Vagina (tissue), 2 donors: Measurements from ENCODE around the gene PIP5KL1. TPM values are rescaled to one million over a fixed set of nuclear protein-coding genes. Genes with fewer than 3 reads are reported as not detected.

Source experiments
- DNase-seq, 2 donors: peaks; one replicate each; pipeline ENCODE4 v3.0.0-alpha.2; 2017; ENCODE audit errors: extremely low spot score in 2 of 2
- H3K27ac ChIP-seq: fragments of 200-600 bp; sonication (generic); one replicate; pipeline ENCODE4 v1.5.1; 2019
- H3K27me3 ChIP-seq: fragments of 200-600 bp; sonication (generic); one replicate; pipeline ENCODE4 v1.5.1; 2019
- H3K36me3 ChIP-seq, 2 donors: fragments of 200-600 bp; sonication (generic); one replicate each; pipeline ENCODE4 v1.5.1; 2017 to 2019
- H3K4me1 ChIP-seq: fragments of 200-600 bp; sonication (generic); one replicate; pipeline ENCODE4 v1.5.1; 2019
- H3K4me3 ChIP-seq, 2 donors: fragments of 200-600 bp; sonication (generic); 1 replicate in 1 of 2; 2 replicates in 1 of 2; pipeline ENCODE4 v1.5.1; 2016 to 2019
- H3K9me3 ChIP-seq: fragments of 200-600 bp; sonication (generic); one replicate; pipeline ENCODE4 v1.5.1; 2019
- POLR2A ChIP-seq, 2 donors: fragments of 450-650 bp; IDR thresholded peaks; one replicate each; pipeline ENCODE4 v1.6.1; 2017; ENCODE audit warnings: antibody characterized with exemption in 2 of 2, mild to moderate bottlenecking in 2 of 2, moderate library complexity in 2 of 2
- POLR2AphosphoS5 ChIP-seq, 2 donors: sonication (generic); formaldehyde crosslinking; IDR thresholded peaks; one replicate each; pipeline ENCODE4 v1.9.0; 2017; ENCODE audit warnings: antibody characterized with exemption in 2 of 2, mild to moderate bottlenecking in 2 of 2, low read depth in 1 of 2; ENCODE audit not compliant: insufficient read depth in 1 of 2
- intact Hi-C: fragments of 100-400 bp; cut with DNase I; formaldehyde crosslinking; loops from one replicate; pipeline ENCODE4 v1.15.1; 2023
- total RNA-seq: library from RNA; depleted of rRNA; stranded (reverse); fragments of >200 nt; gene quantifications from one replicate; pipeline ENCODE4 v1.2.3, GENCODE V29; 2016
- TF ChIP-seq, protein P1 (sequence below), 3 experiments: fragments of 450-650 bp in 2 of 3; fragments of 200-600 bp in 1 of 3; sonication (generic) in 1 of 3; IDR thresholded peaks; one replicate each; pipeline ENCODE4 v1.5.1; 2017 to 2019; ENCODE audit warnings: antibody characterized with exemption in 3 of 3, mild to moderate bottlenecking in 2 of 3, moderate library complexity in 2 of 3

The PIP5KL1 gene
- total RNA-seq, 1 donor from 2014 or later, result 10.3 TPM

DNA sequence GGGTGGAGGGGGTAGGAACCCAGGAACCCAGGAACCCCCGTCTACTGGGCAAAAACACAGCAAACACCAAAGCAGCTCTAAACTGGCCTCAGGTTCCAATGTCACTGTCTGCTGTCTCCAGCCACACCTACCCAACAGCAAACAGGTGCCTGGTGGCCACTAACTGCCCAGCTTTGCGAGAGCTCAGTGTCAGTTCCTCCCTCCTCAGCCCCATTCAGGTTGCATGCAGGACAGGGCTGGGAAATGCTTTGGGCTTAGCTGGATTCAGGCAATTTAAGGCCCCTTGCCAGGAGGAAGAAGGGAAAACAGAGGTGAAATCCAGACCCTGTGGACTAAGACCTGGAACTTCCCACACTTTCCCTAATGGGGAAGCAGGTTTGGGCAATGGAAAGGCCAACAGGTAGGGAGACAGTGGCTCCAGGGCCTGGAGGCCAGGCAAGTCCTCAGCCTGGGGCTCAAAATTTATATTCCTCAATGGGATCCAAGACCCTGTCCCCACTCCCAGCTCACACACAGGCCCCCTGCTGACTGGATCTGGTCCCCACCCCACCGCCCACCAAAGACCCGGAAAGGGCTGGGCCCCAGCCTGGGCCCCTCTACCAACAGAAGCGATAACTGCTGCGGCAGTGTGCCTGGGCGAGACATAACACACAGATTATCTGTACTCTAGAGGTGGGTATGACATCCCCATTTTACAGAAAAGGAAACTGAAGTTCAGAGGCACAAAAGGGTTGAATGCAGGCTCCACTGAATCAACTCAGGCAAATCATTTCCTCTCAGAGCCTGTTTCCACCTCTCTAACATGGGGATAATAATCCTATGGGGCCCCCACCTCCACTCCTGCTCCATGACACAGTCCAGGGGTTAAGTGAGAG, 46.7 kb upstream of the PIP5KL1 start:
- peak overlapping the region; percentile 78 to 95 for H3K4me3 ChIP-seq
- H3K4me1 ChIP-seq, result peaks cover 87% of the 10 kb centered on the region

DNA sequence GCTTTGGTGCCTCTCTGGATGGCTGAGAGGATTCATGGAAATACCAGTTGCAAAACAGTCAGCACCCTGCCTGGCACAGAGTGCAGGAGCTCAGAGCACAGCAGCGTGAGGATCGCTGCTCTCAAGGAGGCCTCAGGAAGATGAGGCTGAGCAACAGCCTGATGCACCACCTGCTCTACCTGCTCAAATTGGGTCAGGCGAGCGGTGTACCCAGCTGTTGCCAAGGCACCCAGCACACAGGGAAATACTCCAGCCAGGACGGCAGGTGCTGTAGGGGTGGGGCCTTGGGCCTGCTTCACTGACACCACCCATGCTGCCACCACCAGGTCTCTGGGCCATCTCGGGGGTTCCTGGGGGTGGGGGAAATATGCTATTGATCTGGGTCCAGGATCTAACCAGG, 45.9 kb upstream of the PIP5KL1 start:
- H3K4me3 ChIP-seq, result peak overlapping the region; percentile 78 to 95
- H3K4me1 ChIP-seq, result peaks cover 87% of the 10 kb centered on the region
- intact Hi-C loops, result no loop called here
- H3K27ac ChIP-seq, result peak overlapping the region; percentile 96
- H3K9me3 ChIP-seq, result no peaks in the 10 kb centered on the region
- DNase-seq, result no peak
- no peaks in the 10 kb centered on the region for H3K27me3 ChIP-seq
- TF ChIP-seq, protein P1, sequence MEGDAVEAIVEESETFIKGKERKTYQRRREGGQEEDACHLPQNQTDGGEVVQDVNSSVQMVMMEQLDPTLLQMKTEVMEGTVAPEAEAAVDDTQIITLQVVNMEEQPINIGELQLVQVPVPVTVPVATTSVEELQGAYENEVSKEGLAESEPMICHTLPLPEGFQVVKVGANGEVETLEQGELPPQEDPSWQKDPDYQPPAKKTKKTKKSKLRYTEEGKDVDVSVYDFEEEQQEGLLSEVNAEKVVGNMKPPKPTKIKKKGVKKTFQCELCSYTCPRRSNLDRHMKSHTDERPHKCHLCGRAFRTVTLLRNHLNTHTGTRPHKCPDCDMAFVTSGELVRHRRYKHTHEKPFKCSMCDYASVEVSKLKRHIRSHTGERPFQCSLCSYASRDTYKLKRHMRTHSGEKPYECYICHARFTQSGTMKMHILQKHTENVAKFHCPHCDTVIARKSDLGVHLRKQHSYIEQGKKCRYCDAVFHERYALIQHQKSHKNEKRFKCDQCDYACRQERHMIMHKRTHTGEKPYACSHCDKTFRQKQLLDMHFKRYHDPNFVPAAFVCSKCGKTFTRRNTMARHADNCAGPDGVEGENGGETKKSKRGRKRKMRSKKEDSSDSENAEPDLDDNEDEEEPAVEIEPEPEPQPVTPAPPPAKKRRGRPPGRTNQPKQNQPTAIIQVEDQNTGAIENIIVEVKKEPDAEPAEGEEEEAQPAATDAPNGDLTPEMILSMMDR (IDR thresholded peaks at IDR 0.05), result no peak
- peak in 1 of 2 donors; percentile 14 for TF ChIP-seq POLR2AphosphoS5 (IDR thresholded peaks at IDR 0.05; ENCODE audit: insufficient read depth in 1 of 2, low read depth in 1 of 2)
- no peak for TF ChIP-seq POLR2A (IDR thresholded peaks at IDR 0.05)
- H3K36me3 ChIP-seq, result no peaks in the 10 kb centered on the region

More for the DNA sequence above, 46.7 kb upstream of the PIP5KL1 start:
- H3K9me3 ChIP-seq, result no peaks in the 10 kb centered on the region
- no peaks in the 10 kb centered on the region for H3K27me3 ChIP-seq
- H3K27ac ChIP-seq, result peak overlapping the region; percentile 96
- TF ChIP-seq POLR2A (IDR thresholded peaks at IDR 0.05), result no peak
- TF ChIP-seq, protein P1 (IDR thresholded peaks at IDR 0.05), result no peak
- no peak for TF ChIP-seq POLR2AphosphoS5 (IDR thresholded peaks at IDR 0.05; ENCODE audit: insufficient read depth in 1 of 2, low read depth in 1 of 2)
- intact Hi-C loops, result no loop called here
- no peak for DNase-seq
- no peaks in the 10 kb centered on the region for H3K36me3 ChIP-seq

DNA sequence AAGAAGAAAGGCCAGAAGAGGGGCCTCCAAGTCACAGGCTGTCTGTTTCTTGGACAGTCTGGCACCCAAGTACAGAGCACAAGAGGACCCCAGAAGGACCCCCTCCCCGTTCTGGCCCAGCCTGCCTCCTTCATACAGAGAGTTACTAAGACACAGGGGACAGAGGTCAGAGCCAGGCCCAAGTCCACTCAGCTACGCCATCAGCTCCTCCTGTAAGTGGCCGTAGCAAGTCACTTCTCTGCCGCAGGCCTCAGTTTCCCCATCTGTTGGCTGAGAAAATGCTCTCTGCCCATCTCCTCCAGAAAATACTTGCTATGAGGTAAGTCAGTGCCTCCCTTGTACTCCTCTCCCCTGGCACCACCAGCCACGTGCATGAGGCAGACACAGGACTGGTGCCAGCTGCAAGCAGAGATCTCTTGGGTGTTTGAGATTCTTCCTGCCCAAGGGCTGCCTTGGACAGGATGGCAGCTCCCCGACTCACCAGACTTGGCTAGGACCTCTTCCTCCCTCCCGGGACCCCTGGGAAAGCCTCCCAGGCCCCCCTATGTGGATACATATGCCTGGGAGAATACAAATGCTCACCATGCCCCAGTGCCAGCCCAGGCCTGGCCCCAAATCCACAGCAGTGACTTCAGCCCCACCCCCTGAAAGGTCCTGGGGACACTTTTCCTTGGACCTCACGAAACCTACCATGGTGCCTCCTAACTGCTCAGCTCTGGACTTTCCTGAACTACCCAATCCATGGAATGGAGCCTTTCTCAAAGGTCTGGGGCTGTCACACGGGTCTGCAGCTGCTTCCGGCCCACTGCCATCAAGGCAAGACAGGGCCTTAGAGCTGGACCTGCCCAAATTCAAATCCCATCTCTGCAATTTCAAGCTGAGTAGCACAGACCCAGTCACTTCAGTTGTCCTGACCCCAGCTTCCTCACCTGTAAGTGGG, 45.1 kb upstream of the PIP5KL1 start:
- no peaks in the 10 kb centered on the region for H3K9me3 ChIP-seq
- no peak for DNase-seq
- H3K27ac ChIP-seq, result peak overlapping the region; percentile 96
- no peaks in the 10 kb centered on the region for H3K27me3 ChIP-seq
- peaks cover 91% of the 10 kb centered on the region for H3K4me1 ChIP-seq
- TF ChIP-seq POLR2AphosphoS5 (IDR thresholded peaks at IDR 0.05; ENCODE audit: insufficient read depth in 1 of 2, low read depth in 1 of 2) (no peak), POLR2A (IDR thresholded peaks at IDR 0.05) (no peak)
- TF ChIP-seq, protein P1 (IDR thresholded peaks at IDR 0.05), result no peak
- intact Hi-C loops, result no loop called here
- peak overlapping the region; percentile 24 to 95 for H3K4me3 ChIP-seq
- no peaks in the 10 kb centered on the region for H3K36me3 ChIP-seq

DNA sequence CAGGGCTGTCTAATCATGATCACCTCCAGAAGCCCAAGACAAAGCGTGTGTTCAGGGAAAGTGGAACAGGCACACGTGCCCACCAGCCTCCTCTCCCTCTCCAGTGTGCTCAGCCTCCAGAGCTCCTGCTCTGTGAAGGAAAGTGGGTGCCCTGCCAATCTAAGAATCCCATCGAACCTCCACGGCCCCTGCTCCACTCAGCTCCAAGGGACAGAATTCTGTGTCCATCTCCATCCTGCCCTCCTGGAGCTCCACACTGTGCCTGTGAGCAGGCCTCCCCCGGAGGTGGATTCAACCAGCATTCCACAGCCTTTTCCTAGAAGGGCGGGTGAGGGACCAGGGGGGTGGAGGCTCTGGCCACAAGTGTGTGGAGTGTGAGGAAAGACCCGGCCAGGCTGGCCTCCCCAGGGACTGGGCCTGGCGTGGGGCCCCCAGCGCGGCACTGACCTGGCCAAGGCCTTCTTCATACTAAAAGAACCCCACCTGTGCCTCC, 44.2 kb upstream of the PIP5KL1 start:
- peak in 1 of 2 donors; percentile 86 for DNase-seq
- Histone ChIP-seq H3K4me3 (peak overlapping the region; percentile 24 to 37), H3K27ac (peak overlapping the region; percentile 96), H3K27me3 (no peaks in the 10 kb centered on the region), H3K9me3 (no peaks in the 10 kb centered on the region), H3K36me3 (no peaks in the 10 kb centered on the region), H3K4me1 (peaks cover 100% of the 10 kb centered on the region)
- intact Hi-C loops, result no loop called here
- TF ChIP-seq POLR2AphosphoS5 (IDR thresholded peaks at IDR 0.05; ENCODE audit: insufficient read depth in 1 of 2, low read depth in 1 of 2) (peak in 1 of 2 donors; percentile 57), POLR2A (IDR thresholded peaks at IDR 0.05) (no peak)
- TF ChIP-seq, protein P1 (IDR thresholded peaks at IDR 0.05), result no peak
